Measurements from ENCODE around the gene TRIM16. TPM values are rescaled to one million over a fixed set of nuclear protein-coding genes. Genes with fewer than 3 reads are reported as not detected.
A peak's percentile ranks its signal among the peaks of the same experiment; 100 is the strongest.

TRIM16 gene
- total and polyA plus RNA-seq, 2 experiments from 2014 or later: 6.4 to 47.6 TPM

DNA sequence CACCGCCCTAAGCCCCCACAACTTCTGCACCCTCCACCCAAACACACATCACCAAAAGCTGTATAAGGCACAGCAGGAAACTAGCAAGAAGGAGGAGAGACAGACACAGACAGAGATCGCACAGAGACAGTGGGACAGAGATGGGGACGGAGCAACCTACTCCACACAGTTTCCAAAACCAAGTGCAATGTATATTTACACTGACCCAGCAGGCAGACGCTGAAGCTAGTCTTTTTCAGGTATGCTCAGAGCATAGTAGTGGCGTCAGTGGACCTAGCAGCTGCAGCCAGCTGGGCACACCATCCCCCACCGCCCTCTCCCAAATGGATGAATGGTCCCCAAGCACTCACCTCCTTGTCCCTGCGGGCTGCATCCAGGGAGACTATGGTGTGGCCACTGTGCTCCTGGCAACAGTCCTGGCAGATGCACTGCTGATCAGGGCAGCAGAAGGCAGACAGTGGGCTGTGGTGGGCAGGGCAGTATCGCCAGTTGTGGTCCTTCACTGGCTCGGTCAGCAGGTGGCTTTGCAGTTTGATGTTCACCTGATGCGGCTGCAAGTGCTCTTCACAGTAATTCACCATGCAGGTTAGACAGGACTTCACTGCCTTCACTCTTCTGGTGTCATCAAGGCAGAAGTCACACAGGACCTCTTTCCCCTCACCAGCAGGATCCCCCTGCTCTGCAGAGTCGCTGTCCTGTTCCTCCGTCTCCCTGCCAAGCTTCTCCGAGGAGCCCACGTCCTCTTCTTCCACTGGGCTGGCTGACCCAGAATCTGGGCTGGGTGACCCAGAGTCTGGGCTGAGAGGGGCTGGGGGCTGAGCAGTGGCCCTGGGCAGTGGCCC lies 33.1 kb downstream of the TRIM16 start:
- Mint-ChIP-seq H3K9me3 (no peaks in the 10 kb centered on the region), H3K4me3 (0 out of 3 replicates have a peak overlapping the region, but pooled peaks have one; percentile 14), H3K27me3 (ENCODE audit: insufficient read depth, low read depth, poor library complexity) (peaks cover 16% of the 10 kb centered on the region), H3K27ac (no peak overlapping the region), H3K4me1 (peaks cover 34% of the 10 kb centered on the region), H3K36me3 (ENCODE audit: low read depth) (peaks cover 11% of the 10 kb centered on the region; the same call in 2 of the 3 replicates)
- DNase-seq (ENCODE audit: low spot score): no peak
- Histone ChIP-seq H3K79me2 (replicated peaks; ENCODE audit: insufficient read depth) (no peaks in the 10 kb centered on the region), H2AFZ (no peak overlapping the region), H3K4me3 (no peak overlapping the region), H3K4me1 (ENCODE audit: insufficient read depth) (peaks cover 3% of the 10 kb centered on the region; the same call in 1 of the 2 replicates), H3K27ac (ENCODE audit: low read depth) (no peak overlapping the region), H4K20me1 (replicated peaks; ENCODE audit: insufficient read depth) (0 out of 2 replicates have a peak, but pooled peaks cover 2% of the 10 kb centered on the region), H3K9me2 (ENCODE audit: insufficient read depth) (no peaks in the 10 kb centered on the region), H3K36me3 (ENCODE audit: insufficient read depth) (no peaks in the 10 kb centered on the region), H3K27me3 (ENCODE audit: insufficient read depth) (no peaks in the 10 kb centered on the region), H3K4me2 (0 out of 2 replicates have a peak overlapping the region, but pooled peaks have one; percentile 14), H3F3A (replicated peaks; ENCODE audit: low read depth) (no peaks in the 10 kb centered on the region)
- TF ChIP-seq ZNF114 (CRISPR knock-in tag; IDR thresholded peaks at IDR 0.05): no peak
- TF ChIP-seq POLR2AphosphoS5 (IDR thresholded peaks at IDR 0.05; ENCODE audit: low read depth): no peak
- no peak for TF ChIP-seq JUNB (IDR thresholded peaks at IDR 0.05; ENCODE audit: unreplicated experiment)
- no peak for TF ChIP-seq EZH2 (IDR thresholded peaks at IDR 0.05; ENCODE audit: low read depth, unreplicated experiment)
- TF ChIP-seq EZH2phosphoT487 (IDR thresholded peaks at IDR 0.05; ENCODE audit: unreplicated experiment): no peak
- ATAC-seq: peak; percentile 5

- H4K20me1 ChIP-seq (replicated peaks; ENCODE audit: insufficient read depth): 0 out of 2 replicates have a peak, but pooled peaks cover 2% of the 10 kb centered on the region
- Mint-ChIP-seq H3K4me1 (peaks cover 40% of the 10 kb centered on the region), H3K27me3 (ENCODE audit: insufficient read depth, low read depth, poor library complexity) (peaks cover 11% of the 10 kb centered on the region), H3K4me3 (no peak overlapping the region), H3K36me3 (ENCODE audit: low read depth) (peaks cover 14% of the 10 kb centered on the region; the same call in 2 of the 3 replicates), H3K9me3 (no peaks in the 10 kb centered on the region), H3K27ac (no peak overlapping the region)
- no peak overlapping the region for H3K4me3 ChIP-seq
- H3K27me3 ChIP-seq (ENCODE audit: insufficient read depth): no peaks in the 10 kb centered on the region
- peaks cover 10% of the 10 kb centered on the region for H3K4me1 ChIP-seq (ENCODE audit: insufficient read depth)
- DNase-seq (ENCODE audit: low spot score): no peak
- H3K36me3 ChIP-seq (ENCODE audit: insufficient read depth): no peaks in the 10 kb centered on the region
- ATAC-seq: no peak
- H3K27ac ChIP-seq (ENCODE audit: low read depth): no peak overlapping the region
- 0 out of 2 replicates have a peak, but pooled peaks cover 1% of the 10 kb centered on the region for H3F3A ChIP-seq (replicated peaks; ENCODE audit: low read depth)
- H2AFZ ChIP-seq: no peak overlapping the region
- no peak overlapping the region for H3K4me2 ChIP-seq
- no peaks in the 10 kb centered on the region for H3K9me2 ChIP-seq (ENCODE audit: insufficient read depth)
- H3K79me2 ChIP-seq (replicated peaks; ENCODE audit: insufficient read depth): no peaks in the 10 kb centered on the region
- TF ChIP-seq, protein P1, sequence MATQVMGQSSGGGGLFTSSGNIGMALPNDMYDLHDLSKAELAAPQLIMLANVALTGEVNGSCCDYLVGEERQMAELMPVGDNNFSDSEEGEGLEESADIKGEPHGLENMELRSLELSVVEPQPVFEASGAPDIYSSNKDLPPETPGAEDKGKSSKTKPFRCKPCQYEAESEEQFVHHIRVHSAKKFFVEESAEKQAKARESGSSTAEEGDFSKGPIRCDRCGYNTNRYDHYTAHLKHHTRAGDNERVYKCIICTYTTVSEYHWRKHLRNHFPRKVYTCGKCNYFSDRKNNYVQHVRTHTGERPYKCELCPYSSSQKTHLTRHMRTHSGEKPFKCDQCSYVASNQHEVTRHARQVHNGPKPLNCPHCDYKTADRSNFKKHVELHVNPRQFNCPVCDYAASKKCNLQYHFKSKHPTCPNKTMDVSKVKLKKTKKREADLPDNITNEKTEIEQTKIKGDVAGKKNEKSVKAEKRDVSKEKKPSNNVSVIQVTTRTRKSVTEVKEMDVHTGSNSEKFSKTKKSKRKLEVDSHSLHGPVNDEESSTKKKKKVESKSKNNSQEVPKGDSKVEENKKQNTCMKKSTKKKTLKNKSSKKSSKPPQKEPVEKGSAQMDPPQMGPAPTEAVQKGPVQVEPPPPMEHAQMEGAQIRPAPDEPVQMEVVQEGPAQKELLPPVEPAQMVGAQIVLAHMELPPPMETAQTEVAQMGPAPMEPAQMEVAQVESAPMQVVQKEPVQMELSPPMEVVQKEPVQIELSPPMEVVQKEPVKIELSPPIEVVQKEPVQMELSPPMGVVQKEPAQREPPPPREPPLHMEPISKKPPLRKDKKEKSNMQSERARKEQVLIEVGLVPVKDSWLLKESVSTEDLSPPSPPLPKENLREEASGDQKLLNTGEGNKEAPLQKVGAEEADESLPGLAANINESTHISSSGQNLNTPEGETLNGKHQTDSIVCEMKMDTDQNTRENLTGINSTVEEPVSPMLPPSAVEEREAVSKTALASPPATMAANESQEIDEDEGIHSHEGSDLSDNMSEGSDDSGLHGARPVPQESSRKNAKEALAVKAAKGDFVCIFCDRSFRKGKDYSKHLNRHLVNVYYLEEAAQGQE (IDR thresholded peaks at IDR 0.05; ENCODE audit: unreplicated experiment): no peak
- TF ChIP-seq, protein P2, sequence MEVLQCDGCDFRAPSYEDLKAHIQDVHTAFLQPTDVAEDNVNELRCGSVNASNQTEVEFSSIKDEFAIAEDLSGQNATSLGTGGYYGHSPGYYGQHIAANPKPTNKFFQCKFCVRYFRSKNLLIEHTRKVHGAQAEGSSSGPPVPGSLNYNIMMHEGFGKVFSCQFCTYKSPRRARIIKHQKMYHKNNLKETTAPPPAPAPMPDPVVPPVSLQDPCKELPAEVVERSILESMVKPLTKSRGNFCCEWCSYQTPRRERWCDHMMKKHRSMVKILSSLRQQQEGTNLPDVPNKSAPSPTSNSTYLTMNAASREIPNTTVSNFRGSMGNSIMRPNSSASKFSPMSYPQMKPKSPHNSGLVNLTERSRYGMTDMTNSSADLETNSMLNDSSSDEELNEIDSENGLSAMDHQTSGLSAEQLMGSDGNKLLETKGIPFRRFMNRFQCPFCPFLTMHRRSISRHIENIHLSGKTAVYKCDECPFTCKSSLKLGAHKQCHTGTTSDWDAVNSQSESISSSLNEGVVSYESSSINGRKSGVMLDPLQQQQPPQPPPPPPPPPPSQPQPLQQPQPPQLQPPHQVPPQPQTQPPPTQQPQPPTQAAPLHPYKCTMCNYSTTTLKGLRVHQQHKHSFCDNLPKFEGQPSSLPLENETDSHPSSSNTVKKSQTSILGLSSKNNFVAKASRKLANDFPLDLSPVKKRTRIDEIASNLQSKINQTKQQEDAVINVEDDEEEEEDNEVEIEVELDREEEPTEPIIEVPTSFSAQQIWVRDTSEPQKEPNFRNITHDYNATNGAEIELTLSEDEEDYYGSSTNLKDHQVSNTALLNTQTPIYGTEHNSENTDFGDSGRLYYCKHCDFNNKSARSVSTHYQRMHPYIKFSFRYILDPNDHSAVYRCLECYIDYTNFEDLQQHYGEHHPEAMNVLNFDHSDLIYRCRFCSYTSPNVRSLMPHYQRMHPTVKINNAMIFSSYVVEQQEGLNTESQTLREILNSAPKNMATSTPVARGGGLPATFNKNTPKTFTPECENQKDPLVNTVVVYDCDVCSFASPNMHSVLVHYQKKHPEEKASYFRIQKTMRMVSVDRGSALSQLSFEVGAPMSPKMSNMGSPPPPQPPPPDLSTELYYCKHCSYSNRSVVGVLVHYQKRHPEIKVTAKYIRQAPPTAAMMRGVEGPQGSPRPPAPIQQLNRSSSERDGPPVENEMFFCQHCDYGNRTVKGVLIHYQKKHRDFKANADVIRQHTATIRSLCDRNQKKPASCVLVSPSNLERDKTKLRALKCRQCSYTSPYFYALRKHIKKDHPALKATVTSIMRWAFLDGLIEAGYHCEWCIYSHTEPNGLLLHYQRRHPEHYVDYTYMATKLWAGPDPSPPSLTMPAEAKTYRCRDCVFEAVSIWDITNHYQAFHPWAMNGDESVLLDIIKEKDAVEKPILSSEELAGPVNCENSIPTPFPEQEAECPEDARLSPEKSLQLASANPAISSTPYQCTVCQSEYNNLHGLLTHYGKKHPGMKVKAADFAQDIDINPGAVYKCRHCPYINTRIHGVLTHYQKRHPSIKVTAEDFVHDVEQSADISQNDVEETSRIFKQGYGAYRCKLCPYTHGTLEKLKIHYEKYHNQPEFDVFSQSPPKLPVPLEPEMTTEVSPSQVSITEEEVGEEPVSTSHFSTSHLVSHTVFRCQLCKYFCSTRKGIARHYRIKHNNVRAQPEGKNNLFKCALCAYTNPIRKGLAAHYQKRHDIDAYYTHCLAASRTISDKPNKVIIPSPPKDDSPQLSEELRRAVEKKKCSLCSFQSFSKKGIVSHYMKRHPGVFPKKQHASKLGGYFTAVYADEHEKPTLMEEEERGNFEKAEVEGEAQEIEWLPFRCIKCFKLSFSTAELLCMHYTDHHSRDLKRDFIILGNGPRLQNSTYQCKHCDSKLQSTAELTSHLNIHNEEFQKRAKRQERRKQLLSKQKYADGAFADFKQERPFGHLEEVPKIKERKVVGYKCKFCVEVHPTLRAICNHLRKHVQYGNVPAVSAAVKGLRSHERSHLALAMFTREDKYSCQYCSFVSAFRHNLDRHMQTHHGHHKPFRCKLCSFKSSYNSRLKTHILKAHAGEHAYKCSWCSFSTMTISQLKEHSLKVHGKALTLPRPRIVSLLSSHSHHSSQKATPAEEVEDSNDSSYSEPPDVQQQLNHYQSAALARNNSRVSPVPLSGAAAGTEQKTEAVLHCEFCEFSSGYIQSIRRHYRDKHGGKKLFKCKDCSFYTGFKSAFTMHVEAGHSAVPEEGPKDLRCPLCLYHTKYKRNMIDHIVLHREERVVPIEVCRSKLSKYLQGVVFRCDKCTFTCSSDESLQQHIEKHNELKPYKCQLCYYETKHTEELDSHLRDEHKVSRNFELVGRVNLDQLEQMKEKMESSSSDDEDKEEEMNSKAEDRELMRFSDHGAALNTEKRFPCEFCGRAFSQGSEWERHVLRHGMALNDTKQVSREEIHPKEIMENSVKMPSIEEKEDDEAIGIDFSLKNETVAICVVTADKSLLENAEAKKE (CRISPR knock-in tag; IDR thresholded peaks at IDR 0.05): no peak
- TF ChIP-seq CTCF (conservative IDR thresholded peaks at IDR 0.05; ENCODE audit: low read depth in 2 of 2): no peak
Measured at GRCh38 chr17:15649861-15650421, 34.2 kb downstream of the TRIM16 start.

Measured in GM23338 (cell line).